Activated naive CD4-positive, alpha-beta T cell treated with anti-CD3 and anti-CD28 coated beads for 36 hours (primary cell): ENCODE results near the gene CALHM3. TPM values are rescaled to one million over a fixed set of nuclear protein-coding genes. Genes with fewer than 3 reads are reported as not detected.
"Not testable (repeated sequence)": the region's sequence is repeated elsewhere in the genome, so short reads cannot be mapped to it uniquely, and the experiment has no call there.

Experiments
- CTCF ChIA-PET: fragments of 350-600 bp; sonication (Branson Sonifier 250); formaldehyde crosslinking; loops from one replicate; lab custom pipeline; 2021; ENCODE audit warnings: antibody characterized with exemption; lab: Charles Lee
- DNase-seq: peaks from one replicate; pipeline ENCODE4 v3.0.0-alpha.2; 2020
- H3K27ac Mint-ChIP-seq: one replicate; pipeline ENCODE4 v1.8.0; 2021; ENCODE audit warnings: mild to moderate bottlenecking, mixed read lengths
- H3K27me3 Mint-ChIP-seq: one replicate; pipeline ENCODE4 v1.8.0; 2021; ENCODE audit warnings: low read depth, mixed read lengths
- H3K36me3 Mint-ChIP-seq: one replicate; pipeline ENCODE4 v1.8.0; 2021; ENCODE audit warnings: low read depth, mixed read lengths
- H3K4me1 Mint-ChIP-seq: one replicate; pipeline ENCODE4 v1.8.0; 2021; ENCODE audit warnings: low read depth, mixed read lengths
- H3K4me3 Mint-ChIP-seq: one replicate; pipeline ENCODE4 v1.8.0; 2021; ENCODE audit warnings: mild to moderate bottlenecking, moderate library complexity, mixed read lengths
- H3K9me3 Mint-ChIP-seq: one replicate; pipeline ENCODE4 v1.8.0; 2021; ENCODE audit warnings: mixed read lengths
- intact Hi-C: fragments of 100-400 bp; cut with micrococcal nuclease; formaldehyde crosslinking; loops from one replicate; pipeline ENCODE4 v1.15.1; 2023
- total RNA-seq, 2 experiments: library from RNA; stranded (reverse); gene quantifications; one replicate each; pipeline ENCODE4 v1.2.3, GENCODE V29; 2021

CALHM3 gene
- total RNA-seq, 2 experiments from 2014 or later, result not detected

DNA sequence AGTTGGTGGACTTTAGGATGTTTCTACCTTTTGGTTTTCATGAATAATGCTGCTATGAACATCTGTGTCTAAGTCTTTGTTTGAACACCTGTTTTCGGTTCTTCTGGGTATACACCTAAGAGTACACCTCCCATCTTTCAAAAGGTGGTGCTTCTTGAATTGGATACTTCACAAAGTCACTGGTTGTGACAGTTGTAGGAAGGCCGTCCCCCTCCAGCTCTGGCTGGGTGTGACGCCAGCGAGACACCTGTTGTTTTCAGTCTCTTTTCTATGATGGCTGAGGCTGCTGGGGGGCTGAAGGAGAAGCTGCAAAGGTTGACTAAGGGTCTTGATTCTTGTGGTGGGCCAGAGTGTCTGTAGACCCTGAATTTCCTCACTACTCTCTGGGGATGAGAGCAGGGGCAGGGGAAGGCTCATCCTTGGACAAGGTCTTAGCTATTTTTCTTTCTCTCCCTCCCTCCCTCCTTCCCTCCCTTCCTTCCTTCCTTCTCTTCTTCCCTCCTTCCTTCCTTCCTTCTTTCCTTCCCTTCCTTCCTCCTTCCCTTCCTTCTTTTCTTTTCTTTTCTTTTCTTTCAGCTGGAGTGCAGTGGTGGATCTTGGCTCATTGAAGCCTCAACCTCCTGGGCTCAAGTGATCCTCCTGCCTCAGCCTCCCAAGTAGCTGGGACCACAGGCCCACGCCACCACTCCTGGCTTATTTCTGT, 20.0 kb upstream of the CALHM3 start:
- no peaks in the 10 kb centered on the region for H3K9me3 Mint-ChIP-seq
- H3K4me1 Mint-ChIP-seq, result peaks cover 13% of the 10 kb centered on the region
- no peak for DNase-seq
- H3K36me3 Mint-ChIP-seq, result no peaks in the 10 kb centered on the region
- CTCF ChIA-PET, result interaction anchor here (0.6 to 1.2 kb wide), 2 partner anchors 14 to 83 kb away, joined by 3 to 5 read pairs; no protein-coding TSS in a partner anchor
- H3K4me3 Mint-ChIP-seq, result no peak overlapping the region
- intact Hi-C loops, result no loop called here
- peak overlapping the region; percentile 38 for H3K27ac Mint-ChIP-seq
- peaks cover 49% of the 10 kb centered on the region for H3K27me3 Mint-ChIP-seq

DNA sequence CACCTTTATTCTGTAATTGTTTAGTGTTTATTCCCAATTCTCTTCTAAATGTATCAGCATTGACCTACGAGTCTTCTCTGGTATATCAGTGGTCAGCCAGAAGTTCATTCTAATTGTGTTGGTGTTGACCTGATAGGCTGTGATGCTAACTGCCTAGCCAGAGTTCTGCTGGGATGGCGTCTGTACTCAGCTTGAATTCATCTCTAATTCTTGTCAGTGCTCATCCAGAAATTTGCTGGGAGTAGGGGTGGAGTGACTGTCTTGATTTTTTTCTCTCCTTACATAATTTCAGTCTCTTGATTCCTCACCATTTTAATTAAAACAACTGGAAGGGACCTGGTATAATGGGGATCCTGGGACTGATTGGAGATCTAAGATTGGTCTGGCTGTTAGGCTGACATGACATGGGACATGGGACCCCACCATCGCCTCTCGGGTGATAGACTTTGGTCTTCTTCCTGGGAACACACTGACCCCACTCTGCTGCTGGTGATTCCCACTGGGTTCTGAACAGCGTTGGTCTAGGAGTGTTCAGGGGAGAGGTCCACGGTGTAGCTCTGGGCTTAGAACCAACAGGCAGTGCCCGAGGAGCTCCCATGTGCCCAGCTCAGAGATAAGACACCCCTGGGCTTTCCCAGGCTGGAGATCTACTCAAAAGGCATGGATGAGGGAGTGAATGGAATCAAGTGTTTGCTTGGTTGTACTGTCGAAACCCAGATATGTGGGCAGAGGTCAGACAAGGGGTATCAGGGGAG, 18.3 kb upstream of the CALHM3 start:
- CTCF ChIA-PET, result no interaction called here
- intact Hi-C loops, result no loop called here
- peaks cover 59% of the 10 kb centered on the region for H3K27me3 Mint-ChIP-seq
- H3K9me3 Mint-ChIP-seq, result no peaks in the 10 kb centered on the region
- DNase-seq, result no peak
- no peak overlapping the region for H3K4me3 Mint-ChIP-seq
- H3K27ac Mint-ChIP-seq, result no peak overlapping the region
- H3K4me1 Mint-ChIP-seq, result peaks cover 14% of the 10 kb centered on the region
- no peaks in the 10 kb centered on the region for H3K36me3 Mint-ChIP-seq

GRCh38 chr10:103495321-103495720, 16.3 kb upstream of the CALHM3 start:
- CTCF ChIA-PET, result no interaction called here
- intact Hi-C loops, result no loop called here
- H3K9me3 Mint-ChIP-seq, result no peaks in the 10 kb centered on the region
- DNase-seq, result no peak
- no peak overlapping the region for H3K27ac Mint-ChIP-seq
- H3K4me1 Mint-ChIP-seq, result peaks cover 13% of the 10 kb centered on the region
- H3K4me3 Mint-ChIP-seq, result no peak overlapping the region
- peaks cover 56% of the 10 kb centered on the region for H3K27me3 Mint-ChIP-seq
- no peaks in the 10 kb centered on the region for H3K36me3 Mint-ChIP-seq

DNA sequence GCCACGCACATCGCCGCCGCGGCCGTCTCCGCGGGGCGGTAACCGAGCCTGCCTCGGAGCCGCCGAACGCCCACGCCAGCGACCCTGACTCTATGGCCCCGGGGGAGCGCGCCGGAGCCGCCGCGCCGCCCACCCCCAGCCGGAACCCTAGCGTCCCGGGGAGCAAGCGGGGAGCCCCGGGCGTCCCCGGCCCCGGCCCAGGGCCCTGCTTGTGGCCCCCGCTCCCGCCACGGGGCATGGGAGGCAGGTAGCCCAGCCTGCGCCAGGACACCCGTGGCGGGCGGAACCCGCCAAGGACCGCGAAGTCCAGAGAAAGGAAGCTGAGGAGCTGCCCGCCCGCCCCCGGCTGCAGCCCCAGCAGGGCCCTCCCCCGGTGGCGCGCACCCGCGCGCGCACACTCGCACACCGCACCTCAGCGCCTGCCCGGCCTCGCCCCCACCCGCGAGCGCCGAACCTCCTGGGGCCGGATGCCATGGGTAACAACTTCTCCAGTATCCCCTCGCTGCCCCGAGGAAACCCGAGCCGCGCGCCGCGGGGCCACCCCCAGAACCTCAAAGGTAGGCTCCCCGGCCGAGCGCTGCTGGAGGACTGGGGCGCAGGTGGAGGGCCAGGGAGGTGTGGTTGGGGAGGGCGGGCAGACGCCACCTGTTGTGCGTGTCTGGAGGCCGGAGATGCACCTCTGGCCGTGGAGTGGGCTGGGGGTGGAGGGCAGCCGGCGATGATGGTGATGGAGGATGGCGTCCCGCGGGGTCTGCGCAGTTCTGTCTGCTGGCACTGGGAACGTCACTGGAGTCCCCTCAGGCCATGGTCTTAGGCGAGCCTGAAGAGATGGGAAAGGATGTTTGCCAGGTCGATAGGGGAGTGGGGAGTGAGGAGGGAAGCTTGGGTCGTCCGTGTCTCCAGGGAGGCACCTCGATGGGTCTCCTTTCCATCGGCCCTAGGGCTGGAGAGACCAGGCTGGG, 15.2 kb upstream of the CALHM3 start:
- intact Hi-C loops, result loop anchor here (5.0 kb wide), 1 partner anchor 98 kb away; no protein-coding TSS in a partner anchor
- Mint-ChIP-seq H3K4me3 (peak overlapping the region; percentile 58), H3K9me3 (no peaks in the 10 kb centered on the region), H3K27ac (no peak overlapping the region), H3K4me1 (peaks cover 16% of the 10 kb centered on the region), H3K27me3 (peaks cover 49% of the 10 kb centered on the region), H3K36me3 (no peaks in the 10 kb centered on the region)
- CTCF ChIA-PET, result interaction anchor here (1.0 to 1.3 kb wide), 2 partner anchors 10 to 19 kb away, joined by 3 to 5 read pairs; no protein-coding TSS in a partner anchor
- peak; percentile 50 for DNase-seq

- H3K27ac Mint-ChIP-seq, result no peak within 1 kb of the TSS
- no peaks in the 10 kb centered on the region for H3K36me3 Mint-ChIP-seq
- H3K9me3 Mint-ChIP-seq, result no peaks in the 10 kb centered on the region
- DNase-seq, result peak; percentile 37
- H3K4me1 Mint-ChIP-seq, result peaks cover 16% of the 10 kb centered on the region
- H3K4me3 Mint-ChIP-seq, result peak within 1 kb of the TSS; percentile 74
- CTCF ChIA-PET, result interaction anchor here (1.0 to 1.5 kb wide), 7 partner anchors 9 to 98 kb away, joined by 3 to 10 read pairs (median 3); no protein-coding TSS in a partner anchor
- intact Hi-C loops, result loop anchor here (5.0 kb wide), 1 partner anchor 99 kb away; no protein-coding TSS in a partner anchor
- peaks cover 43% of the 10 kb centered on the region for H3K27me3 Mint-ChIP-seq
Measured at GRCh38 chr10:103493362-103493915, 14.4 kb upstream of the CALHM3 start, which contains the start of gene NEURL1. Gene NEURL1, plus strand, starts transcription at chr10:103493705. Its CDS starts 683 bp downstream, at chr10:103494388.

DNA sequence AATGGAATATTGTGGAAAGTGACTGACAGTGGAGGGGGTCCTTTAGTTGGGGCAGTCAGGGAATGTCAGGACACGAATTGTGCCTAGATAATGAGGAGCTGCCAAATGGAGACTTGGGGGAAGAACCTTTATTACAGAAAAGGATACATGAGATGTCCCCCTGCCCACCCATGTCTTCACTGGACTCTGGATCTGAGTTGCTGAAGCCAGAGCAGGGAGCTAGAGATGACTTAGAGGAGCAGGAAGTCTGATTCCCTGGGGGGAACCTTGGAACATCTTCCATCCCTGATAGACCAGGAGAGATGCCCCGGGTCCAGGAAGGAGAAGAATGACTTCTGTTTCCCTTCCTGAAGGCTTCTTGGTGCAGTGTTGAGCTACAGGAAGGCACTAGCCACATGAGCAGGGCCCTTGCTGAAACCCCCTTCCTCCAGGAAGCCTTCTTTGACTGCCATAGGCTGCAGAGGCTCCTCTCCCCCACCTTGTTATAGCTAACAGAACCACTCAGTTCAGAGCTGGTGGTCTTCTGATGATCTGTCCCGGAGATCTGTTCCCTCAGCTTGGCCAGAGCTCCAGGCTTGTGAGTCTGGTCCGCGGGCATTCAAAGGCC, 13.7 kb upstream of the CALHM3 start:
- H3K27ac Mint-ChIP-seq, result no peak overlapping the region
- H3K4me3 Mint-ChIP-seq, result peak overlapping the region; percentile 74
- DNase-seq, result no peak
- H3K27me3 Mint-ChIP-seq, result peaks cover 42% of the 10 kb centered on the region
- no peaks in the 10 kb centered on the region for H3K9me3 Mint-ChIP-seq
- intact Hi-C loops, result loop anchor here (5.0 kb wide), 1 partner anchor 100 kb away; no protein-coding TSS in a partner anchor
- peaks cover 16% of the 10 kb centered on the region for H3K4me1 Mint-ChIP-seq
- no peaks in the 10 kb centered on the region for H3K36me3 Mint-ChIP-seq
- CTCF ChIA-PET, result interaction anchor here (0.7 to 1.5 kb wide), 9 partner anchors 8 to 100 kb away, joined by 3 to 10 read pairs (median 3); no protein-coding TSS in a partner anchor

DNA sequence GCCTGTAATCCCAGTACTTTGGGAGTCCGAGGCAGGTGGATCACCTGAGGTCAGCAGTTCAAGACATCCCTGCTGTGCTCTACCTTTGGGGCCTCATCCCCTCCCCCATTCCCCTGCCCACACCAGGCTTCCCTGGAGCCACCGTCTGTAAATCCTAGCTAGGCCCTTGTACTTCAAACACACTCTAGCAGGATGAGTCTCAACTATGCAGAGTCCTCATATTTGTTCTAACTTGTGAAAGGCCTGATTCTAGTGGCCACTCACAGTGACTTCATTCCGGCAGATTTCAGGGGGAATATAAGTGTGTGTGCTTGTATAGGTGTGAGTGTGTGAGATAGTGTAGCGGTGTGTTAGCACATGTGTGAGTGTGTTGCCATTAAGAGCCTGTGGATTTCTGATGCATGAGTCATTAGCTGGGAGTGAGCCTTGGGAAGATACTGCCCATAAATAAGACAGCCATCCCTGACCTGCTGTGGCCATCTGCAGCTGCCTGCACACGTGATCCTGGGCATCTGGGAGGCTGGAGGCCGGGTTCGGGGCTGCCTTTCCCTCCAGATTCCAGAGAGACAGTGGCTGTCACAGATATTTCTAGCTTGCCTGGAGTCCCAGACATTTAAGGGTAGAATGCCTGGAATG, 12.8 kb upstream of the CALHM3 start:
- no peak for DNase-seq
- Mint-ChIP-seq H3K4me1 (peaks cover 16% of the 10 kb centered on the region), H3K36me3 (no peaks in the 10 kb centered on the region), H3K9me3 (no peaks in the 10 kb centered on the region), H3K4me3 (no peak overlapping the region), H3K27ac (no peak overlapping the region), H3K27me3 (peaks cover 35% of the 10 kb centered on the region)
- CTCF ChIA-PET, result interaction anchor here (1.5 kb wide), 3 partner anchors 9 to 101 kb away, joined by 7 to 10 read pairs (median 7); no protein-coding TSS in a partner anchor
- intact Hi-C loops, result loop anchor here (5.0 kb wide), 1 partner anchor 100 kb away; no protein-coding TSS in a partner anchor

DNA sequence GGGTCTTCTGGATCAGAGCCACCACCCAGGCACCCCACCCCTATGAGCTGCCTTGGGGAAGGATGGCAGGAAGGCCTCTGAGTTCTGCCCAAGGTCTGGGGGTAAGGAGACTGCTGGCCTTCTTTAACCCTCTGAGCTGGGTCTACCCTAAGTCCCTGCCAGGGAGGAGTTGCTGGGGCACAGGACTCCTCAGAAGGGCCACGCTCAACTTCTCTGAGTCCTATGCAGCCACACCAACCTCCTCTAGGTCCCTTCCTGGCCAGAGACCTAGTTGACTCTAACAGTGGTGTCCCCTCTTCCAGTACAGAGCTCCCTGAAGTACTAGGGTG, 11.9 kb upstream of the CALHM3 start:
- peaks cover 16% of the 10 kb centered on the region for H3K4me1 Mint-ChIP-seq
- intact Hi-C loops, result loop anchor here (5.0 kb wide), 1 partner anchor 101 kb away; no protein-coding TSS in a partner anchor
- H3K9me3 Mint-ChIP-seq, result no peaks in the 10 kb centered on the region
- H3K27me3 Mint-ChIP-seq, result peaks cover 34% of the 10 kb centered on the region
- no peak for DNase-seq
- no peaks in the 10 kb centered on the region for H3K36me3 Mint-ChIP-seq
- CTCF ChIA-PET, result interaction anchor here (0.5 to 1.5 kb wide), 4 partner anchors 10 to 442 kb away, joined by 3 to 7 read pairs (median 4); no protein-coding TSS in a partner anchor
- no peak overlapping the region for H3K4me3 Mint-ChIP-seq
- H3K27ac Mint-ChIP-seq, result no peak overlapping the region

- Mint-ChIP-seq H3K36me3 (no peaks in the 10 kb centered on the region), H3K9me3 (no peaks in the 10 kb centered on the region), H3K4me3 (no peak overlapping the region), H3K4me1 (peaks cover 9% of the 10 kb centered on the region), H3K27ac (no peak overlapping the region), H3K27me3 (peaks cover 5% of the 10 kb centered on the region)
- CTCF ChIA-PET, result interaction anchor here (0.6 to 2.0 kb wide), 2 partner anchors 10 to 154 kb away, joined by 3 to 6 read pairs; no protein-coding TSS in a partner anchor
- no peak for DNase-seq
- intact Hi-C loops, result loop anchor here (10.0 kb wide), 2 partner anchors 243 to 653 kb away; partner anchors contain the start of genes CYP17A1 and RPEL1
Measured at GRCh38 chr10:103487410-103487708, 8.3 kb upstream of the CALHM3 start.

DNA sequence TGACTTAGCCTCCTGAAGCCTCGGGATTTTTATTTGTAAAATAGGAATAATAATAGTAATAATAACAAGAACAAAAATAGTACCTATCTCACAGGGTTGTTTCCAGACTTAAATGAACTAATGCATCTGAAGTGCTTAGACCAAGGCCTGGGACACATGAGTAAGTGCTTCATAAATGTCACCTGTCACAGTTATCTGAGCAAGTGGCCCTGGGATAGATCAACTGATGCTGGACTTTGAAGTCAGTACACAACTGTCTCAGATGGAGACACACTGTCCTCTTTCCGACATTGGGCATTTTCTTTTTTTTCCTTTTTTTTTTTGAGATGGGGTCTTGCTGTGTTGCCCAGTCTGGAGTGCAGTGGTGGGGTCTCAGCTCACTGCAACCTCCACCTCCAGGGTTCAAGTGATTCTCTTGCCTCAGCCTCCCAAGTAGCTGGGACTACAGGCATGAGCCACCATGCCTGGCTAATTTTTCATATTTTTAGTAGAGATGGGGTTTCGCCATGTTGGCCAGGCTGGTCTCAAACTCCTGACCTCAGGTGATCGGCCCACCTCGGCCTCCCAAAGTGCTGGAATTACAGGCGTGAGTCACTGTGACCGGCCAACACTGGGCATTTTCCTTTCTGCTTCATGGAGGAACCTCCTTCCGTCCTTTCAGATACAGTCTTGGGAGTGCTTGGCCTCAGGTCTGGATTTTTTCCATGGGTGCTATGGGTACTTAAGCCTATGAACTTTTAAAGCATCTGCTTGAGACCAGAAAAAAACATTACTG, 7.8 kb upstream of the CALHM3 start:
- not testable (repeated sequence) for H3K27me3 Mint-ChIP-seq, H3K9me3 Mint-ChIP-seq, H3K27ac Mint-ChIP-seq, H3K36me3 Mint-ChIP-seq, DNase-seq, H3K4me1 Mint-ChIP-seq, H3K4me3 Mint-ChIP-seq
- intact Hi-C loops, result loop anchor here (10.0 kb wide), 2 partner anchors 242 to 652 kb away; partner anchors contain the start of genes CYP17A1 and RPEL1
- CTCF ChIA-PET, result interaction anchor here (1.0 to 2.5 kb wide), 7 partner anchors 12 to 153 kb away, joined by 3 to 15 read pairs (median 6); no protein-coding TSS in a partner anchor
